Measurements from ENCODE around the gene MAN1C1. TPM values are rescaled to one million over a fixed set of nuclear protein-coding genes. Genes with fewer than 3 reads are reported as not detected.

The MAN1C1 gene
- total RNA-seq, 2 donors from 2014 or later: 22.8 to 34.4 TPM

DNA sequence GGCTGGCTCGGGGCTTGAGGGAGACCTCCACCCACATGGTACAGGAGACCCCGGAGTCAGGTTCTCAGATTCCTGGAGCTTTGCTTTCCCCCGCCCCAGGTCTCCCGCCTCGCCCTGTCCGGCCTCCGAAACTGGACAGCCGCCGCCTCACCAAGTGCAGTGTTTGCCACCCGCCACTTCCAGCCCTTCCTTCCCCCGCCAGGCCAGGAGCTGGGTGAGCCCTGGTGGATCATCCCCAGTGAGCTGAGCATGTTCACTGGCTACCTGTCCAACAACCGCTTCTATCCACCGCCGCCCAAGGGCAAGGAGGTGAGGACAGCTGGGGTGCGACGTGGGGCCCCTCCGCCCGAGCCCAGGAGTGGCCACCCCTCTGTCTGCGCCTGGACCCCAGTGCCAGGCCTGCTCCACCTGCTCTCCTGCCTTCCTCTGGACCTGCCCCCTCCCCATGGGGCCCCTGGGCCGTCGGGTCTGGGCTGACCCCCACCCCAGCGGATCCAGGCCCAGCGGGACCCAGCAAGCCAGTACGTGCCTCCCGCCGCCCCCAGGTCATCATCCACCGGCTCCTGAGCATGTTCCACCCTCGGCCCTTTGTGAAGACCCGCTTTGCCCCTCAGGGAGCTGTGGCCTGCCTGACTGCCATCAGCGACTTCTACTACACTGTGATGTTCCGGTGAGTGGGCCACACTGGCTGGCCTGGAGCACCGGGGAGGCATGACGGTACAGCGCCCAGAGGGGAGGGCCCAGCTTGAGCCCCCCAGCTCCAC is 192.1 kb downstream of the MAN1C1 start:
- TF ChIP-seq POLR2A (IDR thresholded peaks at IDR 0.05) (no peak), POLR2AphosphoS5 (IDR thresholded peaks at IDR 0.05) (no peak), CTCF (IDR thresholded peaks at IDR 0.05) (no peak)
- no peaks in the 10 kb centered on the region for H3K36me3 ChIP-seq
- peaks cover 16% of the 10 kb centered on the region for H3K4me1 ChIP-seq (replicated peaks)
- H3K9me3 ChIP-seq: no peaks in the 10 kb centered on the region
- intact Hi-C loops (cut with DNase I): loop anchor here (5.0 to 10.0 kb wide), 2 partner anchors 266 to 404 kb away; partner anchors contain the start of gene LDLRAP1
- no peak overlapping the region for H3K4me3 ChIP-seq
- H3K27ac ChIP-seq: peak overlapping the region; percentile 69 to 70
- no peak for DNase-seq (ENCODE audit: low spot score)
- no peaks in the 10 kb centered on the region for H3K27me3 ChIP-seq (replicated peaks; ENCODE audit: insufficient read depth)
- WGBS: 84% methylated on average over 34 of the region's 34 CpGs

- no peak for TF ChIP-seq CTCF (IDR thresholded peaks at IDR 0.05)
- peak; percentile 90 for TF ChIP-seq POLR2AphosphoS5 (IDR thresholded peaks at IDR 0.05)
- intact Hi-C loops (cut with DNase I): loop anchor here (5.0 to 10.0 kb wide), 2 partner anchors 267 to 405 kb away; partner anchors contain the start of gene LDLRAP1
- Histone ChIP-seq H3K36me3 (no peaks in the 10 kb centered on the region), H3K27me3 (replicated peaks; ENCODE audit: insufficient read depth) (no peaks in the 10 kb centered on the region), H3K27ac (peak overlapping the region; percentile 69 to 70), H3K4me1 (replicated peaks) (peaks cover 16% of the 10 kb centered on the region), H3K9me3 (no peaks in the 10 kb centered on the region), H3K4me3 (no peak overlapping the region)
- 72% methylated on average over 18 of the region's 18 CpGs for WGBS
- peak; percentile 77 for DNase-seq (ENCODE audit: low spot score)
These were observed 192.8 kb downstream of the MAN1C1 start for GRCh38 chr1:25809283-25809926.

- Histone ChIP-seq H3K9me3 (no peaks in the 10 kb centered on the region), H3K27ac (peak overlapping the region in 1 of 2 donors; percentile 69), H3K4me3 (no peak overlapping the region), H3K27me3 (replicated peaks; ENCODE audit: insufficient read depth) (no peaks in the 10 kb centered on the region), H3K36me3 (no peaks in the 10 kb centered on the region), H3K4me1 (replicated peaks) (peaks cover 16% of the 10 kb centered on the region)
- TF ChIP-seq CTCF (IDR thresholded peaks at IDR 0.05) (no peak), POLR2A (IDR thresholded peaks at IDR 0.05) (no peak), POLR2AphosphoS5 (IDR thresholded peaks at IDR 0.05) (no peak)
- intact Hi-C loops (cut with DNase I): loop anchor here (5.0 to 10.0 kb wide), 2 partner anchors 268 to 405 kb away; partner anchors contain the start of gene LDLRAP1
- DNase-seq (ENCODE audit: low spot score): no peak
- 85% methylated on average over 7 of the region's 7 CpGs for WGBS
These were observed 193.3 kb downstream of the MAN1C1 start for GRCh38 chr1:25809929-25810328.

DNA sequence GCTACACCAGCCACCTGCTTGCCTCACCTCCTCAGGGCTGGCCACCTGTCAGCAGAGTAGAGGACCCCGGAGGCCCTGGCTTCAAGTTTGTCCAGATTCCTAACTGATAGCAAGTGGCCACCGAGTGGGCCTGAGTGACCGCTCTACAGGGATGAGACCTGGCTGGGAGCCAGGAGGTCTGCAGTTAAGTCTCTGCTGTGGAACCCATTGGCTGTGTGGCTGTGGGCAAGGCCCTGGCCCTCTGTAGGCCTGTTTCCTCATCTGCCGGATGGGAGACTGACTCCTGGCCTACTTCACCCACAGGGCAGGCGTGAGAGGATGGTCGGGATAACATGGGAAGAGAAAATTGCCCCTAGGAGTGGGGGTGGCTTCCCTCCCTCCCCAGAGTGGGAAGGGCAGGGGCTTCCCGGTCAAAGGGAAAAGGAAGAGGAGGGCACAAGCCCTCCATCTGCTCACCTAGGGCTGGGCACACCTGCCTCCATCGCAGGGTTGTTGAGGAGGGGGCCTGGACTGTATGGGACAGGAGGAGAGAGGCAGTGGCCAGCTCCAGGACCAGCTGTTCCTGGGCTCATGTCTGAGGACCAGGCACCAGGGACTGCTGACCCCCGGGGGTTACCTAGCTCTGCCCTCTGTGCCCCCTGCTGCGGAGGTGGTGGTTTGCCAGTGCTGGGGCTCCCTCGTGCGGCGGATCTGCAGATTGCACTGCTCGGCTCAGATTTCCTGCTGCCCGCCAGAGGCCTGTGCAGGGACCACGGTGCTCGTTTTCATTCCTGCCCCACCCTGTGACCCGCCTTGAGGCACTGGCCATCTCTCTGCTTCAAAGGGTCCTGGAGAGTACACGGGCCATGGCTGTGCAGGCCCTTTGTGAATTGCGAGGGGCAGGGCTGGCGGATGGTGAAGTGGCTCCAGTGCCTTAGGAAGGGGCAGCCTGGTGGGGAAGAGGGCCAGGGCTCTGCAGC is 194.0 kb downstream of the MAN1C1 start:
- intact Hi-C loops (cut with DNase I): no loop called here
- H3K36me3 ChIP-seq: no peaks in the 10 kb centered on the region

More for the DNA sequence above, 194.0 kb downstream of the MAN1C1 start:
- Histone ChIP-seq H3K27me3 (replicated peaks; ENCODE audit: insufficient read depth) (no peaks in the 10 kb centered on the region), H3K27ac (peak overlapping the region in 1 of 2 donors; percentile 69), H3K4me3 (no peak overlapping the region), H3K4me1 (replicated peaks) (peaks cover 15% of the 10 kb centered on the region), H3K9me3 (no peaks in the 10 kb centered on the region)
- WGBS: 28% methylated on average over 20 of the region's 21 CpGs
- DNase-seq (ENCODE audit: low spot score): peak; percentile 67
- no peak for TF ChIP-seq POLR2A (IDR thresholded peaks at IDR 0.05)
- peak; percentile 32 for TF ChIP-seq POLR2AphosphoS5 (IDR thresholded peaks at IDR 0.05)
- peak; percentile 86 to 95 (median 91) for TF ChIP-seq CTCF (IDR thresholded peaks at IDR 0.05)
